Pancreas (tissue), 10 donors: Measurements from ENCODE around the gene ABCA3. TPM values are rescaled to one million over a fixed set of nuclear protein-coding genes. Genes with fewer than 3 reads are reported as not detected.

Experiments
- ATAC-seq, 4 donors: fragments of 200-7000 bp; cut with Tn5 transposase; one replicate each; pipeline versions ENCODE4 v1.8.0 to v1.9.1; 2020; ENCODE audit warnings: mild to moderate bottlenecking in 4 of 4, moderate library complexity in 4 of 4
- DNase-seq, 6 donors: peaks; one replicate each; pipeline ENCODE4 v3.0.0-alpha.2; 2020
- FAIRE-seq: peaks from 2 replicates; lab custom pipeline; 2012; peaks lifted over from hg19 to GRCh38; lab: Jason Lieb, UNC
- H3K27ac ChIP-seq, 4 donors: fragments of 200-600 bp; sonication (generic); 1 replicate in 3 of 4; 2 replicates in 1 of 4; pipeline versions ENCODE4 v1.5.0 to v1.8.0; 2020
- H3K27me3 ChIP-seq, 4 donors: fragments of 200-600 bp; one replicate each; pipeline ENCODE4 v1.8.0; 2021
- H3K36me3 ChIP-seq, 3 donors: fragments of 200-600 bp; sonication (generic) in 1 of 3; one replicate each; pipeline versions ENCODE4 v1.5.0 to v1.8.0; 2020 to 2021
- H3K4me1 ChIP-seq, 3 donors: fragments of 200-600 bp; one replicate each; pipeline ENCODE4 v1.8.0; 2021
- H3K4me3 ChIP-seq, 4 donors: fragments of 200-600 bp; sonication (generic) in 2 of 4; one replicate each; pipeline versions ENCODE4 v1.5.0 to v1.8.0; 2020 to 2021
- H3K9me3 ChIP-seq, 4 donors: fragments of 200-600 bp; one replicate each; pipeline ENCODE4 v1.8.0; 2021
- WGBS, 2 donors: extraction: QIAGEN DNeasy Blood & Tissue Kit; methylation state at CpG; one replicate each; pipeline ENCODE4 v1.1.7; 2013; 5-methylcytosine and 5-hydroxymethylcytosine counted together
- intact Hi-C, 3 donors: fragments of 100-400 bp; cut with DNase I; formaldehyde crosslinking; loops; one replicate each; pipeline versions ENCODE4 v1.11.1 to v1.14.2; 2022
- polyA plus RNA-seq, 2 donors: library from polyadenylated mRNA; stranded (reverse); fragments of 200-250 nt; gene quantifications; one replicate each; pipeline ENCODE4 v1.2.3, GENCODE V29; 2013
- total RNA-seq, 6 donors: library from RNA; stranded (reverse); fragmentation: NEBNext Ultra II Directional in 4 of 6; extraction: Animal tissue kit (Norgen Biotek cat#: 25700) in 4 of 6; gene quantifications; one replicate each; pipeline versions ENCODE4 v1.2.1 to v1.2.4, GENCODE V29; 2021 to 2023
- TF ChIP-seq, protein P1 (sequence below), 4 donors: fragments of 200-600 bp; sonication (generic) in 3 of 4; IDR thresholded peaks; one replicate each; pipeline versions ENCODE4 v1.5.0 to v1.8.0; 2021; ENCODE audit warnings: antibody characterized with exemption in 4 of 4
- donor health status: healthy with polysubstance abuse.
- donor health status: DM: no; HTN: no; CAD: no; lungs with moderate emphysema.
- donor health status: DM: no; HTN: no; CAD: no.
- donor health status: control.
- donor health status: control.
- donor health status: Bipolar disorder and iron deficiency.
- donor health status: DM: yes; HTN: yes; CAD: no.
- donor health status: DM: no; HTN: no; CAD: no.
- donor health status: DM: no; HTN: no; CAD: no.
- donor health status: DM: yes; HTN: yes; CAD: no.

Gene ABCA3
- total and polyA plus RNA-seq, 8 donors: 12.7 to 26.5 (median 18.0) TPM

DNA sequence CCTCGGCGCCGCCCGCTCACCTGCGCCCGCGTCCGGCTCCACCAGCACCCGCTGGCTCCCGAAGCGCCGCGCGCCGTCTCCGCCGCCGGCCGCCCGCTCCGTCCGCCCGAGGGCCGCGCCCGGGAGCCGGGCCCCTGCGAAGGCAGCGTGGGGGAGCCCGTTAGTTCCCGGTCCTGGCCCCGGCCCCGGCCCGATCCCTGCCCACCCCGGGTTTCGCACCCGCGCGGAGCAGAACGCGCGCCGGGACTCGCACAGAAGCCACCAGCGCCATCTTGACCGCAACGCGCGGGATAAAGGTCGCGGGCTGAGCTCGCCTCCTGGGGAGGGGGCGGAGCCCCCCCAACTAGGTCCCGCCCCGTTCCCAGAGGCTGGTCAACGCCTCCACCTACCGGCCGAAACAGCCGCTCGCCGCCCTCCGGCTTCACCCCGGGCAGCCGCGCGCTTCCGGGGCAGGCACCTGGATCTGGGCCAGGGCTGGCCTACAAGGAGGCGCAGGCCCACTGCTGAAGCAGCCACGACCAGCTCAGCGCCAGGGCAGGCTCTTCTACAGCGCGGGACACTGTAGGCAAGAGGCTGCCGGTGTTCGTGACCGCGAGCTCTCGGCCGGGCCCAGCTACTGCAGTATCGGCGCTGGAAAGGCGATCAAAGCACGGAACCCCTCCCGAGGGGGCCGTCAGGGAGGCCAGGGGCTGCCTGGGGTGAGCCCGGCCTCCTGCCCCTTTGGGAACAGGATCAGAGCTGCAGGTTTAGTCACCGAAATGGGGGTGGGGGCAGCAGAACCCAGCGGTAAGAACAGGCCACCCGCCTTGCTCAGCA, 89.0 kb downstream of the ABCA3 start, which contains the start of gene ECI1:
Gene ECI1 (minus strand): TSS at position 292 of the 816 bp plus-strand sequence. CDS start 21 bp downstream, at position 271.
- no peaks in the 10 kb centered on the region for H3K9me3 ChIP-seq
- peak; percentile 96 to 99 (median 98) for ATAC-seq
- intact Hi-C loops: loop anchor here in 1 of 3 donors (10.0 kb wide), 1 partner anchor 57 kb away; the partner anchor contains the start of gene CASKIN1
- H3K4me1 ChIP-seq: peaks cover 0 to 21% (median 8%) of the 10 kb centered on the region in 3 donors
- DNase-seq: peak; percentile 96 to 99 (median 98)
- no peaks in the 10 kb centered on the region for H3K27me3 ChIP-seq
- TF ChIP-seq, protein P1, sequence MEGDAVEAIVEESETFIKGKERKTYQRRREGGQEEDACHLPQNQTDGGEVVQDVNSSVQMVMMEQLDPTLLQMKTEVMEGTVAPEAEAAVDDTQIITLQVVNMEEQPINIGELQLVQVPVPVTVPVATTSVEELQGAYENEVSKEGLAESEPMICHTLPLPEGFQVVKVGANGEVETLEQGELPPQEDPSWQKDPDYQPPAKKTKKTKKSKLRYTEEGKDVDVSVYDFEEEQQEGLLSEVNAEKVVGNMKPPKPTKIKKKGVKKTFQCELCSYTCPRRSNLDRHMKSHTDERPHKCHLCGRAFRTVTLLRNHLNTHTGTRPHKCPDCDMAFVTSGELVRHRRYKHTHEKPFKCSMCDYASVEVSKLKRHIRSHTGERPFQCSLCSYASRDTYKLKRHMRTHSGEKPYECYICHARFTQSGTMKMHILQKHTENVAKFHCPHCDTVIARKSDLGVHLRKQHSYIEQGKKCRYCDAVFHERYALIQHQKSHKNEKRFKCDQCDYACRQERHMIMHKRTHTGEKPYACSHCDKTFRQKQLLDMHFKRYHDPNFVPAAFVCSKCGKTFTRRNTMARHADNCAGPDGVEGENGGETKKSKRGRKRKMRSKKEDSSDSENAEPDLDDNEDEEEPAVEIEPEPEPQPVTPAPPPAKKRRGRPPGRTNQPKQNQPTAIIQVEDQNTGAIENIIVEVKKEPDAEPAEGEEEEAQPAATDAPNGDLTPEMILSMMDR (IDR thresholded peaks at IDR 0.05): peak; percentile 52 to 74 (median 60)
- H3K36me3 ChIP-seq: peaks cover 0 to 39% (median 32%) of the 10 kb centered on the region in 3 donors
- peak within 1 kb of the TSS; percentile 67 to 89 (median 82) for H3K27ac ChIP-seq
- FAIRE-seq: peak; percentile 20
- H3K4me3 ChIP-seq: peak within 1 kb of the TSS; percentile 51 to 65 (median 64)
- 0 to 1% methylated on average over 72 to 88 of the region's 88 CpGs for WGBS, 2 donors

DNA sequence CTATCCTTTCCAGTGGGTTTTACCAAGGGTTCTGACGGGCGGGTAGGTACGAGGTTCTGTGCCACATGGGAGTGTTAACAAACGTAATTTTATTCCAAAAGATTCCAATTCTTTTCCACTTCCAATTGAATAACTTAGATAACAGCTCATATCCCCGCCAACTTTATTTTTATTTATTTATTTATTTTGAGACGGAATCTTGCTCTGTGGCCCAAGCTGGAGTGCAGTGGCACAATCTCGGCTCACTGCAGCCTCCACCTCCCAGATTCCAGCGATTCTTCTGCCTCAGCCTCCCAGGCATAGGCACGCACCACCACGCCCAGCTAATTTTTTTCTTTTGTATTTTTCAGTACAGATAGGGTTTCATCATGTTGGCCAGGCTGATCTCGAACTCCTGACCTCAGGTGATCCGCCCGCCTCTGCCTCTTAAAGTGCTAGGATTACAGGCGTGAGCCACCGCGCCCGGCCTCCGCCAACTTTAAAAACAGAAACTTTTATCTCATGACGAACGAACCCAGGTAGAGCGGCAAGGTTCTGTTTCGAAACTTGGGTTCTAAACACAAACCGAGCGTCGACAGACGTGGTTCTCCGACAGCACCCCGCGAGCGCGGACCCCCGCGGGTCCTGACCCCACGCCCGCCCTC, 89.8 kb downstream of the ABCA3 start:
- peak overlapping the region; percentile 67 to 89 (median 82) for H3K27ac ChIP-seq
- H3K27me3 ChIP-seq: no peaks in the 10 kb centered on the region
- WGBS, 2 donors: 2% methylated on average over 34 to 35 of the region's 35 CpGs
- peak in 2 of 6 donors; percentile 41 to 60 for DNase-seq
- TF ChIP-seq, protein P1 (IDR thresholded peaks at IDR 0.05): no peak
- FAIRE-seq: no peak
- peaks cover 0 to 39% (median 31%) of the 10 kb centered on the region in 3 donors for H3K36me3 ChIP-seq
- intact Hi-C loops: loop anchor here in 1 of 3 donors (10.0 kb wide), 1 partner anchor 56 kb away; the partner anchor contains the start of gene CASKIN1
- no peaks in the 10 kb centered on the region for H3K9me3 ChIP-seq
- peaks cover 0 to 21% (median 8%) of the 10 kb centered on the region in 3 donors for H3K4me1 ChIP-seq
- peak; percentile 1 to 18 (median 8) for ATAC-seq
- H3K4me3 ChIP-seq: peak overlapping the region; percentile 51 to 65 (median 64)

DNA sequence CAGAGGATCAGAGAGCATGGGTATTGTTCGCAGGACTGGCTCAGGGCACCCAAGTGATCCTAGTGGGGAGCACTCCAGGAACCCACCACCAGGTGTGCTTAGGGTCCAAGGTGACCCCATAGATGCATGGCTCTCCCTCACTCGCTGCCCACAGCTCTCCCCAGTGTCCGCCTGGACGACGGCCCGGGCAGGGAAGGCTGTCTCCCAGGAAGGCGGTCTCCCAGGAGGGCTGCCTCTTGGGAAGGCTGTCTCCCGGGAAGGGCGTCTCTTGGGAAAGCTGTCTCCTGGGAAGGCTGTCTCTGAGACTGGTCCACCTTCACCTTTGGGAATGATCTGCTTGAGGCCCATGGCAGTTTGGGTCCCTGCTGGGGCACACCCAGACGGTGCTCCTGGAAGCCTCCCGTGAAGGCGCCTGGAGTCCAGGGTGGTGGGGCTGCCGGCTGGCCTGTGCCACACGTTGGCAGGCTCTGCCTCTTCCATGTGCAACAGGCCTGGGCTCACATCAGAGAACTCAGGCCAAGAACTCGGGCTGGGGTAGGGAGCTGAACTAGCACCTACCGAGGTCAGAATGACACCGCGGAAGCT, 94.1 kb downstream of the ABCA3 start:
- Histone ChIP-seq H3K4me3 (no peak overlapping the region), H3K36me3 (peaks cover 0 to 43% (median 10%) of the 10 kb centered on the region in 3 donors), H3K4me1 (peaks cover 0 to 9% (median 0%) of the 10 kb centered on the region in 3 donors), H3K27me3 (no peaks in the 10 kb centered on the region), H3K27ac (no peak overlapping the region), H3K9me3 (no peaks in the 10 kb centered on the region)
- intact Hi-C loops: no loop called here
- FAIRE-seq (no peak), ATAC-seq (no peak), DNase-seq (peak in 2 of 6 donors; percentile 30 to 72)
- WGBS, 2 donors: 89 to 90% methylated on average over 18 of the region's 18 CpGs
- TF ChIP-seq, protein P1 (IDR thresholded peaks at IDR 0.05): no peak

DNA sequence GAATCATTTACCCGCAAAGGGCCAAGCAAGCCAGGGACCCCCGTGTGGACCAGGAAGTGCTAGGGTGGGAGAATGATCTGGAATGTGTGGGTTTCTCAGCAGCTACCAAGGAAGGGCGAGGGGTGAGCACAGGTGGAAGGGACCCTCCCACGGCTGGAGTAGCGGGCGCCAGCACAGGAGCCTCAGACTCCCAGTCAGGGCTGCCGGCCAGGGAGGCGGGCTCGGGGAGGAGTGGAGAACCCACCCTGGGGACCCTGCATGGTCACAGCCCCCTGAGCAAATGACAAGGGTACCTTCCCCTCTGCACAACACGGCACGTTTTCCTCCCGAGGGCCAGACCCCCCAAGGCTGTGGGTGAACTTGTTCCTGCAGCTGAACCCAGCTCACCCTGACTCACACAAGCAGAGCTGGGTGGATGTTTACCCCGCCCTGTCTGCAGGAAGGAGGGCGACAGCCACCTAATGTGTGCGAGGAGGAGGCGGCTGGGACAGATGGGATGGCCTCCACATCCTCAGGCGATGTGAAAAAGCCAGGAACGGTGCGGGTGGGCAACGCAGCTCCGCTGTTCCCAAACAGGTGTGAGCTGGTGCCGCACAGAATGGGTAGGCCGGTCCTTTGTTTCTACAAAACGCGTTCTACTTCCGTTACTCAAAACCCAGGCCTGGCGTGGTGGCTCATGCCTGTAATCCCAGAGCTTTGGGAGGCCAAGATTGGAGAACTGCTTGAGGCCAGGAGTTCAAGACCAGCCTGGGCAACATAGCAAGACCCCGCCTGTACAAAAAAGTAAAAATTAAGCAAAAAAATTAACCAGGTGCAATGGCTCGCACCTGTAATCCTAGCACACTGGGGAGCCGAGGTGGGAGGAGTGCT, 95.4 kb downstream of the ABCA3 start:
- peaks cover 0 to 3% (median 0%) of the 10 kb centered on the region in 3 donors for H3K4me1 ChIP-seq
- no peak overlapping the region for H3K4me3 ChIP-seq
- no peak for FAIRE-seq
- H3K9me3 ChIP-seq: no peaks in the 10 kb centered on the region
- TF ChIP-seq, protein P1 (IDR thresholded peaks at IDR 0.05): no peak
- H3K27me3 ChIP-seq: no peaks in the 10 kb centered on the region
- H3K36me3 ChIP-seq: peaks cover 0 to 43% (median 10%) of the 10 kb centered on the region in 3 donors
- intact Hi-C loops: no loop called here
- no peak overlapping the region for H3K27ac ChIP-seq
- peak in 2 of 6 donors; percentile 23 to 60 for DNase-seq
- no peak for ATAC-seq
- WGBS, 2 donors: 91 to 94% methylated on average over 30 of the region's 30 CpGs
